Stomach (tissue), 9 donors: Measurements from ENCODE around the gene P2RX6. TPM values are rescaled to one million over a fixed set of nuclear protein-coding genes. Genes with fewer than 3 reads are reported as not detected.

Source experiments
- DNase-seq, 2 donors: peaks; one replicate each; pipeline versions ENCODE4 v3.0.0 to v3.0.0-alpha.2; 2013 to 2019
- H3K27ac ChIP-seq, 5 donors: fragments of 200-600 bp in 4 of 5; sonication (generic) in 4 of 5; one replicate each; pipeline ENCODE4 v1.5.1; 2013 to 2019; ENCODE audit warnings: mild to moderate bottlenecking in 1 of 5, moderate library complexity in 1 of 5
- H3K27me3 ChIP-seq, 3 donors: fragments of 200-600 bp; sonication (generic); one replicate each; pipeline ENCODE4 v1.5.1; 2017 to 2019; ENCODE audit warnings: mixed run types in 1 of 3
- H3K36me3 ChIP-seq, 4 donors: fragments of 200-600 bp; sonication (generic); 1 replicate in 3 of 4; 2 replicates in 1 of 4; pipeline ENCODE4 v1.5.1; 2016 to 2019
- H3K4me1 ChIP-seq, 4 donors: fragments of 200-600 bp; sonication (generic); one replicate each; pipeline ENCODE4 v1.5.1; 2016 to 2019
- H3K4me3 ChIP-seq, 4 donors: fragments of 200-600 bp; sonication (generic) in 3 of 4; one replicate each; pipeline ENCODE4 v1.5.1; 2016 to 2019; ENCODE audit warnings: mild to moderate bottlenecking in 1 of 4
- H3K9me3 ChIP-seq, 4 donors: fragments of 200-600 bp; sonication (generic); one replicate each; pipeline ENCODE4 v1.5.1; 2016 to 2019
- CTCF ChIP-seq, 7 experiments: fragments of 450-650 bp in 4 of 7; fragments of 200-600 bp in 3 of 7; sonication (generic) in 3 of 7; IDR thresholded peaks; one replicate each; pipeline ENCODE4 v1.5.1; 2016 to 2019; ENCODE audit warnings: antibody characterized with exemption in 7 of 7, control low read depth in 2 of 7, mild to moderate bottlenecking in 1 of 7
- EP300 ChIP-seq: sonication (generic); formaldehyde crosslinking; IDR thresholded peaks from one replicate; pipeline ENCODE4 v1.6.1; 2017; ENCODE audit warnings: antibody characterized with exemption
- POLR2A ChIP-seq, 4 donors: fragments of 450-650 bp; IDR thresholded peaks; one replicate each; pipeline ENCODE4 v1.6.1; 2016; ENCODE audit warnings: antibody characterized with exemption in 4 of 4, control low read depth in 2 of 4, mild to moderate bottlenecking in 1 of 4, moderate library complexity in 1 of 4
- POLR2AphosphoS5 ChIP-seq, 3 donors: sonication (generic); formaldehyde crosslinking; IDR thresholded peaks; one replicate each; pipeline ENCODE4 v1.6.1; 2016; ENCODE audit warnings: antibody characterized with exemption in 3 of 3
- WGBS, 5 donors: extraction: QIAGEN DNeasy Blood & Tissue Kit in 3 of 5; methylation state at CpG; one replicate each; pipeline versions ENCODE4 v1.1.5 to v1.1.7; 2013 to 2018; 5-methylcytosine and 5-hydroxymethylcytosine counted together
- intact Hi-C: fragments of 100-400 bp; cut with DNase I; formaldehyde crosslinking; loops from one replicate; pipeline ENCODE4 v1.15.1; 2023; ENCODE audit warnings: low total_unique reads
- polyA plus RNA-seq, 3 donors: library from polyadenylated mRNA; stranded (reverse); fragments of 200-250 nt; gene quantifications; one replicate each; pipeline ENCODE4 v1.2.3, GENCODE V29; 2013
- total RNA-seq, 5 donors: library from RNA; depleted of rRNA; stranded (reverse); fragments of >200 nt; gene quantifications; one replicate each; pipeline versions ENCODE4 v1.1.0 to v1.2.3, GENCODE V29; 2014 to 2016
- donor health status: healthy with polysubstance abuse.
- donor health status: Bipolar disorder and iron deficiency.
- donor health status: healthy.

P2RX6 gene
- total and polyA plus RNA-seq, 8 donors, result 0.10 to 0.55 (median 0.31) TPM; not detected in 5

- H3K4me1 ChIP-seq, result peaks cover 15 to 29% (median 23%) of the 10 kb centered on the region in 4 donors
These were observed 18.9 kb upstream of the P2RX6 start for GRCh38 chr22:20996031-20996410.

GRCh38 chr22:20996598-20997535, 18.1 kb upstream of the P2RX6 start:
- H3K27me3 ChIP-seq, result no peaks in the 10 kb centered on the region
- no peak overlapping the region for H3K4me3 ChIP-seq
- DNase-seq, result no peak
- TF ChIP-seq POLR2A (IDR thresholded peaks at IDR 0.05), result no peak
- peaks cover 22 to 34% (median 28%) of the 10 kb centered on the region in 4 donors for H3K4me1 ChIP-seq
- no peaks in the 10 kb centered on the region for H3K9me3 ChIP-seq
- intact Hi-C loops, result no loop called here
- 81 to 91% (median 87%) methylated on average over 15 to 27 of the region's 27 CpGs for WGBS, 5 donors
- peaks cover 29 to 86% (median 85%) of the 10 kb centered on the region in 4 donors for H3K36me3 ChIP-seq
- H3K27ac ChIP-seq, result no peak overlapping the region

More at GRCh38 chr22:20996031-20996410, 18.9 kb upstream of the P2RX6 start:
- Histone ChIP-seq H3K27me3 (no peaks in the 10 kb centered on the region), H3K27ac (no peak overlapping the region), H3K36me3 (peaks cover 31 to 94% (median 94%) of the 10 kb centered on the region in 4 donors), H3K9me3 (no peaks in the 10 kb centered on the region), H3K4me3 (no peak overlapping the region)
- DNase-seq, result no peak
- no peak for TF ChIP-seq CTCF (IDR thresholded peaks at IDR 0.05)
- TF ChIP-seq EP300, result no peak
- no peak for TF ChIP-seq POLR2A (IDR thresholded peaks at IDR 0.05)
- TF ChIP-seq POLR2AphosphoS5 (IDR thresholded peaks at IDR 0.05), result no peak
- 69 to 96% (median 90%) methylated on average over 2 to 10 of the region's 10 CpGs for WGBS, 5 donors
- intact Hi-C loops, result no loop called here

GRCh38 chr22:20997536-20998257, 17.3 kb upstream of the P2RX6 start:
- peaks cover 21 to 78% (median 77%) of the 10 kb centered on the region in 4 donors for H3K36me3 ChIP-seq
- no peak overlapping the region for H3K27ac ChIP-seq
- no peak overlapping the region for H3K4me3 ChIP-seq
- no peak for TF ChIP-seq CTCF (IDR thresholded peaks at IDR 0.05)
- no peak for TF ChIP-seq POLR2AphosphoS5 (IDR thresholded peaks at IDR 0.05)
- TF ChIP-seq POLR2A (IDR thresholded peaks at IDR 0.05), result no peak
- TF ChIP-seq EP300, result no peak
- DNase-seq, result no peak
- H3K27me3 ChIP-seq, result no peaks in the 10 kb centered on the region
- H3K9me3 ChIP-seq, result no peaks in the 10 kb centered on the region
- intact Hi-C loops, result no loop called here
- WGBS, 5 donors, result 77 to 84% (median 80%) methylated on average over 5 to 13 of the region's 13 CpGs
- H3K4me1 ChIP-seq, result peaks cover 23 to 35% (median 30%) of the 10 kb centered on the region in 4 donors

- Histone ChIP-seq H3K27ac (no peak overlapping the region), H3K4me1 (peaks cover 33 to 44% (median 40%) of the 10 kb centered on the region in 4 donors), H3K4me3 (no peak overlapping the region), H3K36me3 (peaks cover 16 to 68% (median 67%) of the 10 kb centered on the region in 4 donors), H3K27me3 (no peaks in the 10 kb centered on the region), H3K9me3 (no peaks in the 10 kb centered on the region)
- intact Hi-C loops, result no loop called here
- 64 to 76% (median 64%) methylated on average over 6 to 7 of the region's 7 CpGs for WGBS, 5 donors
- DNase-seq, result no peak
- TF ChIP-seq POLR2A (IDR thresholded peaks at IDR 0.05) (no peak), CTCF (IDR thresholded peaks at IDR 0.05) (no peak), EP300 (no peak), POLR2AphosphoS5 (IDR thresholded peaks at IDR 0.05) (no peak)
These were observed 16.3 kb upstream of the P2RX6 start for GRCh38 chr22:20998411-20999336.
